ENCODE results near the gene CORO1C.
"Not testable (repeated sequence)": the region's sequence is repeated elsewhere in the genome, so short reads cannot be mapped to it uniquely, and the experiment has no call there.

The CORO1C gene

GRCh38 chr12:108640802-108641445 is 90.4 kb downstream of the CORO1C start:
- intact Hi-C loops (cut with DNase I) = no loop called here
- DNase-seq = peak in 1 of 10 donors; percentile 89

- DNase-seq = peak in 1 of 10 donors; percentile 41
- intact Hi-C loops (cut with DNase I) = no loop called here
Observed at GRCh38 chr12:108638997-108639822, 92.1 kb downstream of the CORO1C start.

- intact Hi-C loops (cut with DNase I) = no loop called here
- peak; percentile 46 to 95 (median 68) for DNase-seq
Observed at GRCh38 chr12:108638141-108638827, 93.0 kb downstream of the CORO1C start.

GRCh38 chr12:108637222-108637971 is 93.9 kb downstream of the CORO1C start:
- intact Hi-C loops (cut with DNase I) = no loop called here

GRCh38 chr12:108635997-108636808 is 95.1 kb downstream of the CORO1C start:
- intact Hi-C loops (cut with DNase I) = no loop called here
- peak in 1 of 10 donors; percentile 44 for DNase-seq

More at GRCh38 chr12:108637222-108637971, 93.9 kb downstream of the CORO1C start:
- peak in 1 of 10 donors; percentile 74 for DNase-seq

GRCh38 chr12:108635201-108635996 is 95.9 kb downstream of the CORO1C start:
- DNase-seq = peak in 1 of 10 donors; percentile 35
- intact Hi-C loops (cut with DNase I) = no loop called here

GRCh38 chr12:108634341-108634751 is 97.0 kb downstream of the CORO1C start:
- intact Hi-C loops (cut with DNase I) = no loop called here
- peak in 1 of 10 donors; percentile 63 for DNase-seq

- intact Hi-C loops (cut with DNase I) = no loop called here
- DNase-seq = peak in 4 of 10 donors; percentile 26 to 90 (median 44)
Observed at GRCh38 chr12:108633534-108634248, 97.6 kb downstream of the CORO1C start, which contains the start of gene SELPLG. Gene SELPLG, minus strand, starts transcription at chr12:108633894. Its CDS starts 9,587 bp downstream, at chr12:108624307.

GRCh38 chr12:108633081-108633533 is 98.2 kb downstream of the CORO1C start:
- intact Hi-C loops (cut with DNase I) = no loop called here
- DNase-seq = peak in 1 of 10 donors; percentile 12

- intact Hi-C loops (cut with DNase I) = not testable (repeated sequence)
- DNase-seq = peak in 1 of 10 donors; percentile 5
Observed at GRCh38 chr12:108631261-108631660, 100.1 kb downstream of the CORO1C start.

- DNase-seq = peak in 1 of 10 donors; percentile 45
- intact Hi-C loops (cut with DNase I) = no loop called here
Observed at GRCh38 chr12:108630481-108631207, 100.7 kb downstream of the CORO1C start.

GRCh38 chr12:108629824-108630476 is 101.4 kb downstream of the CORO1C start:
- peak in 1 of 10 donors; percentile 44 for DNase-seq

GRCh38 chr12:108629151-108629550 is 102.2 kb downstream of the CORO1C start:
- intact Hi-C loops (cut with DNase I) = no loop called here
- peak in 1 of 10 donors; percentile 54 for DNase-seq

More at GRCh38 chr12:108629824-108630476, 101.4 kb downstream of the CORO1C start:
- intact Hi-C loops (cut with DNase I) = no loop called here

- DNase-seq = peak in 2 of 10 donors; percentile 6 to 16
- intact Hi-C loops (cut with DNase I) = no loop called here
Observed at GRCh38 chr12:108627134-108627920, 104.0 kb downstream of the CORO1C start.

- intact Hi-C loops (cut with DNase I) = no loop called here
- no peak for DNase-seq
Observed at GRCh38 chr12:108625228-108625627, 106.1 kb downstream of the CORO1C start.

GRCh38 chr12:108623577-108623976 is 107.7 kb downstream of the CORO1C start:
- no peak for DNase-seq
- intact Hi-C loops (cut with DNase I) = no loop called here
